CD4-positive, alpha-beta T cell treated with Interleukin-6 for 4 hours (primary cell): ENCODE measurements around the gene SGPP1.
"Not testable (repeated sequence)": the region's sequence is repeated elsewhere in the genome, so short reads cannot be mapped to it uniquely, and the experiment has no call there.

Experiments
- DNase-seq: peaks from one replicate; pipeline ENCODE4 v3.0.0-alpha.2; 2020; ENCODE audit warnings: mixed read lengths

The SGPP1 gene

DNA sequence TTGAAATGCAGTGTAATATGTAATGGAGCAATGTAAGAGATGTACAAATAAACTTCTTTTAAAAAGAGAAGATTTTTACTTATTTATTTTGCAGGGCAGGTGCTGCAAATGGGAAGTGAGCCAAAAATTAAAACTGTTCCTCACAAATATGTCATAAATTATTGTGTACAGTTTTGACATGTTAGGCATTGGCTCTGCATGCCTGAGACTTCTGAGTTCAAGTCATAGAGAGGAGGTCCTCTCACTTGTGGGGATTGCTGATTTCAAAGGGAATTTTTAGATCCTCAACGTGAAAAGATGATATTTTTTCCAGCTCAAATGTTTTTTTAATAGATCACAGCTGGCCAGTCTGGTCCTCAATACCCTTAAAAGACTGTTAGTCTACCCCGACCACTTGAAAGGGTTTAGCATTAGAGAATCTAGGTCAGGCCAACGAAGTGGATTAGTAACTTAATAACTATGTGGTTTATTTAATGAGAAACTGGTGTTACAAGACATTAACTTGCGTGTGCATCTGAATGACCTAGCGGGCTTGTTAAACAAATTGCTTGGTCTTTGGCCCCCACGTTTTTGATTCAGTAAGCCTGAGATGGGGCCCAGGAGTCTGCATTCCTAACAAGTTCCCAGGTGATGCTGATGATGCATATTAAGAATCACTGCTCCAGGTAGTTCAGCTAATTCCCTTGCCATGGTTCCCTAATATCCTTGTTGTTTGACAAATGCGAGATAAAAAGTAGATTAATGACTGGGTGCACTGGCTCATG lies 55.3 kb downstream of the SGPP1 start:
- no peak for DNase-seq

DNA sequence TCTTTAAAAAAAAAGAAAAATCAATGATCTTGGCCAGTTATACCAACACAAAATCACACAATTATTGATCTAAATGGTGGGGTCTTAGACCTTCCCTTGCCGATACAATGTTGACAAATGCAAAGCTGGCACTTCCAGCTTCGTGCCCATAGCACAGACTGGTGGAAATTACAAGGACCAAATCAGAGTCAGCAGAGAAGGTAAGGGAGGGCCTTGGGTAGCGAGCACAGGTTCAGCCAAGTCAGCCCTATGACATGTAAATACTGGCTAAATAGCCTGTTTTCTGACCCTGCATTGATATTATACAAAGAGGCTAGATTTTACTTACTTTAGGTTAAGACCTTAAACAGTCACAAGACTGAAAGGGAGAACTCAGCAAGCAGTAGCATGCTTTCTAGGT lies 55.9 kb downstream of the SGPP1 start:
- no peak for DNase-seq

DNA sequence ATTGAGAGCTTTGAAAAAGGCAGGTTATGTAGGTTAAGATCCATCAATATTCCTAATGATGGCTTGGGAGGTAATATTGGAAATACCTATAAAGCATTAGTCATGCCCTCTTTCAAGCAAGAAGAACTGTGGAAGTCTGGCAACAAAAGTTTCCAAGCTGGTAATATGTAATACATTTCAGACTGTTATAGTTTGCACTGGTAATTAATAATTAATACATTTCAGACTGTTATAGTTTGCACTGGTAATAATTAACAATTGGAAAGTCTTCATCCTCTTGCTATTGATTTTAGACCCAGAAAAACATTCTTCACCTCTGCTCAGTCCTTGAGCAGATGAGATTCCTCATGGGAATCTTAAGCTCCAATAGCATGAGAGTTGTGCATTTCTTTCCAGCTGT lies 57.2 kb downstream of the SGPP1 start:
- DNase-seq: no peak

DNA sequence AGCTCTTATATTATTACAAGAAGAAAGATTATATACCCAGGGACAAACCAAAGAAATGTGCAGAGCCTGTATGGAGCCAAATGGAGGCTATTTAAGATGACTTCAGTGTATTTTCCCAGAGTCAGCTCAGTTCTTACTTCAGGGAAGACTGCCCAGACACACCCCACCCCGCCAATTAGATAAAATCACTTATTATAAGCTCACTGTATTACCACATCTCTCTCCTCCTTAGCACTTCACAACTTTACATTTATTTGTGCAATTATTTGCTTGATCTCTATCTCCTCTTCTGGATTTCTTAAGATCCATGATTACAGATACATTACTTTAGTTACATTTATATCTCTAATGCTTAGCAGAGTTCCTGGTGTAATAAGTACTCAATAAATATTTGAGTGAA lies 61.5 kb downstream of the SGPP1 start:
- no peak for DNase-seq

DNA sequence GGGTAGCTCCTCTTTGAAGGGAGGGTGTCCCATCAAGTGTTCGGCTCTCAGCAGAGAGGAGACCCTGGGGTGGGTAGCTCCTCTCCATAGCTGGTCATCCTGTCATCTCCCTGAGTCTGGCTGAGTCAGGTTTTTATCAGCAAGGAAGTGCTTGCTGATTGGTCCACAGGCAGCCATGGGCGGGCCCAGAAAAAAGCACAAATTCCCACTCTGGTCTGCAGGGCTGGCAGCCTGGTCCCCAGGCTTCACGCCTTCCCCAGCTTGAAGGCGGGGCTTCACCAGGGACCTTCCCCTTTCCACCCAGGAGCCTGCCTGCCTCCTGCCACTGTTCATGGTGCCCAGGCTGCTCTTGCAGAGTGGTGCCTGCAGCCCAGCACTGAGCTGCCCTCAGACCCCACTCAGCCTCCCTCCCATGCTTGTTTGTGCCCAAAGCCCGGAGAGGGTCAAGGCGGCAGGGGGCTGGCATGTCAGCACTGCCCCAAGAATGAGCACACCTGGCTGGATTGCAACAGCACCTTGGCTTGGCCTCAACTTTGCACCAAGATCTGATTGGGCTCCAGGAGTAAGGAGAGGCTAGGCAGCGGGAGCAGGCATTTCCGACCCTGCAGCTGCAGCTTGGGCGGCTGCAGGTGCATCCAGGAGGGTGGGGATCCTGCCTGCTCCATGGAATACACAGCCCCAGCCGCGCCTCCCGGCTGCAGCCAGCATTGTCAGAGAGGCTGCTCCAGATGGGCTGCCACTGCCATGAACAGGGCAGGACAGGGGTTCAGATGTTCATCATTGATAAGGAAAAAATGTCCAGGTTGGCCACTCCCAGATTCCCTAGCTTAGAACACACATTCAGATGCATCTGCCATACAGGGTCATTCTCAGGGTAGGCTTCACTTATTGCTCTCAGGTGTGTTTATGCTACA lies 64.2 kb downstream of the SGPP1 start:
- no peak for DNase-seq

DNA sequence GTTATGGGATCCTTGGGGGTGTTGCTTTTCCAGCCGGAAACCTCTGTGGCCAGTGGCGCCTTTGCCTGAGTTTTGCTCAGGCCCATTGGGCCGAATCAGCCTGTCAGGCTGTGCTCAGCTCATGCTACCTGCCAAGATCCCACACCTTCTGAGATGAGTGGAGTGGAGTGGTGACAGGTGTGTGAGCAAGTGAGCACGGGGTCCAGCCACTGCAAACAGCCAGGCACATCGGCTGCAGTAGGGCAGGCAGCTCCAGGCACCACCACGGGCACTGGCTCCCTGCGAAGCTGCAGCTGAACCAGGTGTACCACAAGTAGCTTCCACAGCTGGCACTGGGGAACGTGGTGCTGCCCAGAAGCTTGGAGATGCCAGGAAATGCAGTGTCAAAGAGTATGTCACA lies 65.1 kb downstream of the SGPP1 start:
- no peak for DNase-seq

DNA sequence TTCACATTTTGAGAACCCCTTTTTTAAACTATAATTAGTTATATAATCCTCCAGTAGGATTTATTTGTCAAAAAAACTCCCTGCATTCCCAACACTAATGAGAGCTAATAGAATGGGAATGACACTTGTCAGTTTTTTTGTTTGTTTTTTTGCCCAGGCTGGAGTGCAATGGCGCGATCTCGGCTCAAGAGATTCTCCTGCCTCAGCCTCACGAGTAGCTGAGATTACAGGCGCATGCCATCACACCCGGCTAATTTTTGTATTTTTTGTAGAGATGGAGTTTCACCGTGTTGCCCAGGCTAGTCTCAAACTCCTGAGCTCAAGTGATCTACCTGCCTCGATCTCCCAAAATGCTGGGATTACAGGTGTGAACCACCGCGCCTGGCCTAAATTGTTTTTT lies 66.0 kb downstream of the SGPP1 start:
- not testable (repeated sequence) for DNase-seq

DNA sequence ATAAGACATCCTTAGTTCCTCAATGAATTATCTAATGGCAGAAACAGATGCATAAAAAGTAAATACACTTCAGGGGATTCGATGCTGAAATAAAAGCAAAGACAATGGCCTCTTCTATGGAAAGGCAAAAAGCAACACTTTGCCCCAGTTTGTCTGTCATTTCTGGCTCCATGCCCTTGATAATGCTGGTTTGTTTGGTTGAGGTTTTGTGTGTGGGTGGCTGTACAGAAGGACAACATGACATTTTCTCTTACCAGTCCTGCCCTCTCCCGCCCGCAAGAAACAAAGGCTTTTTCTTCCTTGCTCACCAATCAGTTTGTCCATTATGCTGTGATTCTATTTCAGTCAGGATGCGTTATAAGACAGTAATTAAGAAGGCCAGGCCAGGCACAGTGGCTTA lies 68.1 kb downstream of the SGPP1 start:
- no peak for DNase-seq

DNA sequence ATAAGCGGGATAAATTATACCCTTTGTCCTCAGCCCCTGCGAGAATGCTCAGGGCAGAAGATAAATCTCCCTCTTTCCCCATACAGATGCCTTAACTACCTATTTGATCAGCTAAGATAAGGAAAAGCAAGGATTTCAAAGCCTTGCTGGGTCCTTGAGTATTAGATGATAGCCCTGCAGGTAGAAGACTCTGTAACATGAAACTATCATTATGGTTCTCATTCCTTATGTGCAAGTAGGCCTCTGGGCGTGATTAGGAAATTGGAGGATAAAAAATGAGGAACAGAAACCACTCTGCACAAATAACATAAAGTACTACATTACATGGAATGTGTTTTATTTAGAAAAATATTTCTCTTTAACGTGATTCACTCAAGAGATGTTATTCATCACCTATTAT lies 71.7 kb downstream of the SGPP1 start:
- DNase-seq: no peak

DNA sequence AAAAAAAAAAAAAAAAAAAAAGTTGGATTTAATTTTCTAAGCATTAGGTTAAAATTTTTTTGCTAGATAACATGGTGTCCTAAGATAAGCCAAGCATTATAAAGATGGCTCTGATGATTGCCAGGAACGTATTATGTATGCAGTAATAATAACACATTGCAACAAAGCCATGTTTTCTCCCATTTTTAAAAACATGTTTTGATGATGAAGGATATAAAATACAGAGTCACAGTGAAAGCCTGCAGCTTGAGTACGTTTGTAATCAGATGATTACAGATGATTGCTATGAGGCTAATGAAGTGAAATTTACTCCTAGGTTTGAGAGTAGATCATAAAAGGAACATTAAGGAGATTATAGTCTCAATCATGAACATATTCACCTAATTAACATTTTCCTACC lies 72.9 kb downstream of the SGPP1 start:
- DNase-seq: no peak

DNA sequence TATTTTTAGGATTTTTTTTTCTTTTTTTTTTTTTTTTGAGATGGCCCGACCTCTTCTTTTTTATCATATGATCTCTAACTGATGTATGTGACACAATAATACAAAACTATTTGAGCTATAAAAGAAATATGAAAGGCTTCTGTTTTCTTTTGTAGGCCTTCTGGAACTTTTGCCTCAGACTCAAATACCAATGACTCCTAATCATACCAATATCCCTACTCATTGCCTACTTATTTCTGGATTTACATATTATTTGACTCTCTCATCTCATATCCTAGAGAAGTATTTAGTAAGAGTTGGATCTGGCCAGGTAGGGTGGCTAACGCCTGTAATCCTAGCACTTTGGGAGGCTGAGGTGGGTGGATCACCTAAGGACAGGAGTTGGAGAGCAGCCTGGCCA lies 73.5 kb downstream of the SGPP1 start:
- no peak for DNase-seq

DNA sequence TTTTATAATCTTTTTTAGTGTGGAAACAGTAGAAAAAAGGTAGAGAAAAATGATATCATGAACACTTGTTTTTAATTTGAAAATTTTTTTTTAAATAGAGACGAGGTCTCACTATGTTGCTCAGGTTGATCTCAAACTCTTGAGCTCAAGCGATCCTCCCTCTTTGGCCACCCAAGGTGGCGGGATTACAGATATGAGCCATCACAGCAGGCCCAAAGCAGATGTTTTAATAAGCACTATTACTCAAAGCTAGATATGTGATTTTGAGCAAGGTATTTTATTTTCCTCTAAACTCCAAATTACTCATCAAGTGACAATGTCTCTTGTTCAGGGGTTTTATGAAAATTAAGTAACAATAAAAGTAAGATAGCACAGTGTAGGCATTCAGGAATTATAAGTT lies 75.5 kb downstream of the SGPP1 start:
- DNase-seq: no peak

DNA sequence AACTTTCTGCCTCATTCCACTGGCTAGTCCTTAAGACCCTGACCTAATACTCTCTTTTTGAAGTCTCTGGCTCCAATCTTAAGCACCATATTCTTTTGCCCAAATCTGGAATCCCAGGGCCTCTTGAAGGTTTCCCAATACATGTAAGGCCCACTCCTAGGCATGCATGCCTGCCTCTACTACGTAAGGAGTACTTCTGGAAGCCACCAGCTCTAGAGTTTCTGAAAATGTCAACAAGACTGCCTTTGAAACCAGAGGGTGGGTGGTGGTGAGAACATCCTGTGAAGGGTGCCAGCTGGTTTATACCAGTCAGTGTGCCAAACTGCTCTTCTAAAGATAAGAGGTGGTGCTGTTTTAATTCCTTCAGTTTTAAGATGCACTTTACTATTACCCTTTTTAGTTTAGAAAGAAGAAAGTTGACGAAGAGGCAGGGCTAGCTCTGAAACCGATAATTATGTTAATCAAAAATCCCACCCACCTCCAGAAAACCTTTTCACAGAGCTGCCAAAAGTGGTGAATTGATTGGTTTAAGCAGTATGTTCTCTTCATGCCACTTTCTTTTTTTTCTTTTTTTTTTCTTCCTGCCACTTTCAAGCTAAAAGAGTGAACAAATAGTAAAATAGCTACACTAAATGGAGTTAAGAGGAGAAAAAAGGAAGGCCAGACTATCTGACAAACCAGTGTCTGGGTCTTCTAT lies 77.5 kb downstream of the SGPP1 start:
- DNase-seq: peak; percentile 72

DNA sequence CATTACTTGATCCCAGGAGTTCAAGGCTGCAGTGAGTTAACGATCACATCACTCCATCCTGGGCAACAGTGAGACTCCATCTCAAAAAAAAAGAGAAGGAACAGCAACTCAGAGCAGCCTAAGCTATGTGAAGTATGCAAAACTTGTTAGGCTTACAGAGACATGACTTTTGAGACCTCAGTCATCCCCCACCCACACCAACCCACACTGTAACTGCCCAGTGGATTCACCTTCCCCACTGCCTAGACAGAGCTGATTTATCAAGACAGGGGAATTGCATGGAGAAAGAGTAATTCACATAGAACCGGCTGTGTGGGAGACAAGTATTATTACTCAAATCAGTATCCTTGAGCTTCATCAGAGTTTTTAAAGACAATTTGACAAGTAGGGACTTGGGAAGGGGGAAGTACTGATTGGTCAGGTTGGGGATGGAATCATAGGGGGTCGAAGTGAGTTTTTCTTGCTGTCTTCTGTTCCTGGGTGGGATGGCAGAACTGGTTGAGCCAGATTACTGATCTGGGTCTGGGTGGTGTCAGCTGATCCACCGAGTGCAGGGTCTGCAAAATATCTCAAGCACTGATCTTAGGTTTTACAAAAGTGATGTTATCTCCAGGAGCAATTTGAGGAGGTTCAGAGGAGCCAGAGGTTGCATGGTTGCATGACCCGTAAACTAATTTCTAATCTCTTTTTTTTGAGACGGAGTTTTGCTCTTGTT lies 80.0 kb downstream of the SGPP1 start:
- no peak for DNase-seq

DNA sequence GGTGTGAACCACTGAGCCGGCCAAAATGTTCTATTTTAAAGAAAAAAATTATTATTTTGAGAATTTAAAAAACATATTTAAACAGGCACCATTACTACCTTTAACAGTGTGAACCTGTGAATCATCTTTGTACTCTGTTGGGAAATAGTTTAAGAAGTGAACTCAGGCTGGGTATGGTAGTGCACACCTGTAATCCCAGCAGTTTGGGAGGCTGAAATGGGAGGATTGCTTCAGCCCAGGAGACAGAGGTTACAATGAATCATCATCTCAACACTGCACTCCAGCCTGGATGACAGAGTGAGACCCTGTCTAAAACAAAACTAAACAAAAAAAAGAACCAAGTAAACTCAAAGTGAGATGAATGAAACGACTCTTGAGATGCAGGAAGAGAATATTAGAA lies 83.1 kb downstream of the SGPP1 start:
- DNase-seq: no peak

DNA sequence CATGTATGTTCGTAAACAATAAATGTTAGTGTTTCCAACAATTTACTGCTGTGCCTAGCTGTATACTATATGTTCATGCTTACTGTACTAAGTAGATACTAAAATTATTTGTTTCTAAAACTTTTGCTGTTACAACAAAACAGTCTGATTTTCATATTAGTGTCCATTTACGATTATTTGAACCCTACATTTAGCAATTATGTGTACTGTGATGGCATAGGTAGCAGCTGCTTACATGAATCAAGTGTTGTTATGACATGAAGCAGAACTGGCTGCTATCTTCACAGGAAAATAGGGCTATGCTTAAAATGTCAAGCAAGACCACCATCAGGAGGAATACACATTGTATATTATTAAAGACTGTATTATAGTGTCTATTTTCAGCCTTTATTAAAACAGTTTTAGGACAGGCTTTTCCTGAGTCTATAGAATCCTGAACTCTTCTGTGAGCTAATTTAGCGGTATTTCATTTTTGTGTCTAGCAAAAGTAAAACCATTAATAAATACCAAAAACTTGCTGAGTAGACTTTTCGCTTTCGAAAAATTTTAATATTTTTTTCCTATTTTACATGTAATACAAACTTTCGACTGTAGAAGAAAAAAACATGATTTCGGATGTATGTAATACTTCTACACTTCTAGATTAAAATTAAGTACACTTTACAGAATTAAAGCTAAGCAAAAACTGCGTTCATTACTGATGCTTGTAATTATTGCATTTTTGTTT lies 85.0 kb downstream of the SGPP1 start:
- DNase-seq: no peak

DNA sequence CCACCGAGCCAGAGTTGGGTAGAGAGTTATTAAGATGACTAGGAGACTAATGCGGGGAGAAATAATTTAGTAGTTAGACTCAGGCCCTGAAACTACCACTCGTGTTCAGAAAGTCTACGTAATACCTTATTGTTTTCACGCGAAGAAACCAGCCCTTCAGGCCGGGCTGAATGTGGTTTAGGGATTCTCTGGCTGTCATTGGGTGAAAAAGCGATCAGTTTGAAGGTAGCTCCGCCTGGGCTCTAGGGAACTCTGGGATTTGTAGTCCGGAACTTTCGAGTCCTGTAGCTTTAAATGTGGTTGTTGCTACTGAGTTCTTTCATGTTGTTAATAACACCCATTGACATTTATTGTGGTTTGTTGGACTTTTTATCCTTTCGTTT lies 85.6 kb downstream of the SGPP1 start:
- peak; percentile 83 for DNase-seq

DNA sequence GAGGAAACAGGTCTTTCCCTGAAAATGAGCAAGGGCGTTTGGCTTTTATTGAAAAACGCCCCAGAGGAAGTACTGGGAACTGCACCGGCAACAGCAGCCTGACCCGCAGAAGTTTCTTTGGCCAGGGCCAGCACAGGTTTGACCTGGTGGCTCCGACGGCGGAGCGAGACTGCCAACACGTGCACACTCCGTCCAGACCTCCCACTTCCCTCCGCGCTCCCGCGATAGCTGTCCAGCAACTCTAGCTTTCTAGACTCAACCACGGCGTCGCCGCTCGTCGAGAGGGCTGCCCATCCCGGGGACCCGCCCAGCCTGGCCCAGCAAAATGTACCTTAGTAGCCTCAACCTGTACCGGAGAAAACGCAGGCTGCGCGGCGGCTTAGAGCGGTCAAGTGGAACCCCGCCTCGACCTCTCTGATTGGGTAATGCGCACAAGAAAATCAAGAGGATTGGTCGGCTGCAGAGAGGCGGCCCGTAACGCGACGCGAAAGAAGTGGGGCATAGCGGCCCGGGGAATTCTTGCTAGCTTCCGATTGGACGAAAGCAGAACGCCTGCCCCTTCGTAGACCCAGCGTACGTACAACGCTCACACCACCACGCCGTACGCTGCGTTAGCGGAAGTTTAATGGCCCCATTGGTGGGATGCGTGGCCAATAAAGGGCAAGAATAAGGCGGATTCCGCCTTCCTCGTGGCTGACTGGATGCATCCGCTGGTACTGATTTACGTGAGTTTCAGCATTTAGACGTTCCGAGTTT lies 86.2 kb downstream of the SGPP1 start, which contains the start of gene WDR89:
TSS of gene WDR89 (minus strand) at position 399 of the 756 bp plus-strand sequence. CDS start 41,929 bp downstream, outside the sequence.
- peak; percentile 95 for DNase-seq

DNA sequence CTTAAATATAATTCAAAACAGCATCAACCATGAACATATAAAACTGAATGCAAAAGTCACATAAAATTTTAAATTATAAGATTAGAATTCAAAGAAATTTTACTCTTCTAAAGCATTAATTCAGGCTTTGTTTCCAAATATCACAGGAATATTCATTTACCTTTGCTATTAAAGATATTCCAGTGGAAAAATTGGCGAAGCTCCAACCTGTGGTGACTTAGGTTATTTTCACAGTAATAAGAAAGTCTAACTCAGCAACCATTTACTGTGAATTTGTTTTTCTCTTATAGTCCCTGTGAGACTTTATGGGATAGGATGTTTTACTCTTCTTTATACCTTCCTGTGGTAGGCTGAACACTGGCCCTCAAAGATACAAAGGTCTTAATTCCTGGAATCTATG lies 89.4 kb downstream of the SGPP1 start:
- no peak for DNase-seq

DNA sequence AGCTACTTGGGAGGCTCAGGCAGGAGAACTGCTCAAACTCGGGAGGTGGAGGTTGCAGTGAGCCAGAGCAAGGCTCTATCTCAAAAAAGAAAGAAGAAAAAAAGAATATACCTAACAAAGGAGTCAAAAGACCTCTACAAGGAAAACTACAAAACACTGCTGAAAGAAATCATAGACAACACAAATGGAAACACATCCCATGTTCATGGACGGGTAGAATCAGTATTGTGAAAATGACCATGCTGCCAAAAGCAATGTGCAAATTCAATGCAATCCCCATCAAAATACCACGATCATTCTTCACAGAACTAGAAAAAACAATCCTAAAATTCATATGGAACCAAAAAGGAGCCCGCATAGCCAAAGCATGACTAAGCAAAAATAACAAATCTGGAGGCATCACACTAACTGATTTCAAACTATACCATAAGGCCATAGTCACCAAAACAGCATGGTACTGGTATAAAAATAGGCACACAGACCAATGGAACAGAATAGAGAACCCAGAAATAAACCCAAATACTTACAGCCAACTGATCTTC lies 91.7 kb downstream of the SGPP1 start:
- not testable (repeated sequence) for DNase-seq
